SK-N-SH (cell line): ENCODE data around the gene AUTS2.

Experiments used
- EP300 ChIP-seq, 2 experiments: IDR thresholded peaks; 2 replicates each; pipeline versions ENCODE4 v1.4.0 to v1.6.1; 2012; ENCODE audit warnings: borderline replicate concordance in 1 of 2, low read depth in 1 of 2, low read length in 1 of 2
- FOXM1 ChIP-seq: IDR thresholded peaks from 2 replicates; pipeline ENCODE4 v1.4.0; 2012; ENCODE audit warnings: low read depth, mild to moderate bottlenecking
- GATA2 ChIP-seq: sonication (generic); formaldehyde crosslinking; IDR thresholded peaks from 2 replicates; pipeline ENCODE4 v1.5.0; 2020; ENCODE audit warnings: mild to moderate bottlenecking, missing genetic modification reagents
- POLR2AphosphoS5 ChIP-seq: IDR thresholded peaks from 2 replicates; pipeline ENCODE4 v1.6.1; 2012; ENCODE audit warnings: low read depth, low read length
- RCOR1 ChIP-seq: fragments of 150-350 bp; IDR thresholded peaks from 2 replicates; pipeline ENCODE4 v1.6.1; 2017; ENCODE audit warnings: antibody characterized with exemption, low read length
- RFX5 ChIP-seq: IDR thresholded peaks from 2 replicates; pipeline ENCODE4 v1.6.1; 2012; ENCODE audit warnings: mild to moderate bottlenecking, improper control_type of control experiment, low read length
- TF ChIP-seq, protein P1 (sequence below): fragments of 200-600 bp; sonication (generic); IDR thresholded peaks from 2 replicates; pipeline ENCODE4 v1.6.1; 2017; ENCODE audit warnings: antibody characterized with exemption, mild to moderate bottlenecking, moderate library complexity

DNA sequence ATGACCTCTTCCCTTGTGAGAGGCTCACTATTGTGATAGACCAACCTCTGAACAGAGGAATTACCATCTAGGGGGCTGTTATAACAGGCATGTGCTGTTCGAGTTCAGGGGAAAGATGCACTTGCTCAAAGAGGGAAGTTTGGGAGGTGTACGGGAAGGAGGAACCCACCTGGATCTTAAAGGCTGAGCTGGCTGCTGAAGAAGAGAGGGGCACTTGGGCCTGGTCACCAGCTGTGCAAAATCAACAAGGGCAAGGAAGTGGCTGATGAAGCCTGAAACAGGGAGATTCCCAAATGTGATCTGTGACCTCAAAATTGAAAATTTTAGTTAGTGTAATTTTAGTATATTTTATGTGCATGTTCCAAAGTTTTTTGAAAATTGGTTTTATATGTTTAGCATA lies 407.2 kb downstream of the AUTS2 start:
- TF ChIP-seq RFX5 = no peak
- TF ChIP-seq, protein P1, sequence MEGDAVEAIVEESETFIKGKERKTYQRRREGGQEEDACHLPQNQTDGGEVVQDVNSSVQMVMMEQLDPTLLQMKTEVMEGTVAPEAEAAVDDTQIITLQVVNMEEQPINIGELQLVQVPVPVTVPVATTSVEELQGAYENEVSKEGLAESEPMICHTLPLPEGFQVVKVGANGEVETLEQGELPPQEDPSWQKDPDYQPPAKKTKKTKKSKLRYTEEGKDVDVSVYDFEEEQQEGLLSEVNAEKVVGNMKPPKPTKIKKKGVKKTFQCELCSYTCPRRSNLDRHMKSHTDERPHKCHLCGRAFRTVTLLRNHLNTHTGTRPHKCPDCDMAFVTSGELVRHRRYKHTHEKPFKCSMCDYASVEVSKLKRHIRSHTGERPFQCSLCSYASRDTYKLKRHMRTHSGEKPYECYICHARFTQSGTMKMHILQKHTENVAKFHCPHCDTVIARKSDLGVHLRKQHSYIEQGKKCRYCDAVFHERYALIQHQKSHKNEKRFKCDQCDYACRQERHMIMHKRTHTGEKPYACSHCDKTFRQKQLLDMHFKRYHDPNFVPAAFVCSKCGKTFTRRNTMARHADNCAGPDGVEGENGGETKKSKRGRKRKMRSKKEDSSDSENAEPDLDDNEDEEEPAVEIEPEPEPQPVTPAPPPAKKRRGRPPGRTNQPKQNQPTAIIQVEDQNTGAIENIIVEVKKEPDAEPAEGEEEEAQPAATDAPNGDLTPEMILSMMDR = no peak
- TF ChIP-seq FOXM1 = no peak
- TF ChIP-seq EP300 (IDR thresholded peaks at IDR 0.05; ENCODE audit: borderline replicate concordance in 1 of 2, low read depth in 1 of 2, low read length in 1 of 2) = no peak
- TF ChIP-seq GATA2 (CRISPR knock-in tag) = no peak
- no peak for TF ChIP-seq RCOR1
- no peak for TF ChIP-seq POLR2AphosphoS5
